H1 (cell line): ENCODE results near the gene P2RY1. TPM values are rescaled to one million over a fixed set of nuclear protein-coding genes. Genes with fewer than 3 reads are reported as not detected.

ENCODE experiments used
- CTCF ChIA-PET: fragments of 300-600 bp; sonication (Branson Sonifier 250); formaldehyde crosslinking; loops from one replicate; lab custom pipeline; 2021; ENCODE audit not compliant: partially characterized antibody; lab: Charles Lee
- POLR2A ChIA-PET: fragments of 300-600 bp; sonication (Branson Sonifier 250); formaldehyde crosslinking; loops from one replicate; lab custom pipeline; 2021; ENCODE audit warnings: inconsistent platforms; ENCODE audit not compliant: partially characterized antibody; lab: Charles Lee
- DNase-seq, 2 experiments: peaks; one replicate each; pipeline versions ENCODE4 v3.0.0 to v3.0.0-alpha.2; 2010 to 2022; ENCODE audit warnings: low spot score in 2 of 2, low read depth in 1 of 2, mixed read lengths in 1 of 2
- FAIRE-seq: peaks from 2 replicates; lab custom pipeline; 2011; peaks lifted over from hg19 to GRCh38; lab: Jason Lieb, UNC
- H2AFZ ChIP-seq: 2 replicates; pipeline ENCODE4 v1.8.1; 2012; ENCODE audit warnings: low read length, inconsistent platforms
- H2AK5ac ChIP-seq: 2 replicates; pipeline ENCODE4 v1.6.1; 2013; ENCODE audit warnings: low read depth, low read length
- H2BK120ac ChIP-seq: replicated peaks from 2 replicates; pipeline ENCODE3; 2013; ENCODE audit warnings: low read depth, low read length, inconsistent platforms
- H2BK12ac ChIP-seq: 2 replicates; pipeline ENCODE4 v1.6.1; 2013; ENCODE audit warnings: low read depth, low read length
- H2BK15ac ChIP-seq: 2 replicates; pipeline ENCODE4 v1.6.1; 2013; ENCODE audit warnings: low read length
- H2BK20ac ChIP-seq: 2 replicates; pipeline ENCODE4 v1.6.1; 2013; ENCODE audit warnings: low read length
- H2BK5ac ChIP-seq: 2 replicates; pipeline ENCODE4 v1.6.1; 2013; ENCODE audit warnings: low read depth, low read length
- H3K14ac ChIP-seq: 2 replicates; pipeline ENCODE4 v1.6.1; 2013; ENCODE audit warnings: inconsistent platforms; ENCODE audit not compliant: insufficient read length
- H3K18ac ChIP-seq: 2 replicates; pipeline ENCODE4 v1.6.1; 2013; ENCODE audit warnings: low read length; ENCODE audit errors: extremely low read depth
- H3K23ac ChIP-seq: 2 replicates; pipeline ENCODE4 v1.6.1; 2013; ENCODE audit warnings: inconsistent platforms; ENCODE audit not compliant: insufficient read length
- H3K23me2 ChIP-seq: 2 replicates; pipeline ENCODE4 v1.6.1; 2013; ENCODE audit warnings: low read depth, low read length
- H3K27ac ChIP-seq: 2 replicates; pipeline ENCODE4 v1.6.1; 2011; ENCODE audit warnings: low read depth, low read length, inconsistent platforms
- H3K27me3 ChIP-seq, 4 experiments: replicated peaks in 1 of 4; 1 replicate in 1 of 4; 2 replicates in 3 of 4; pipeline versions ENCODE4 v1.6.1 to v1.8.1; 2011 to 2013; ENCODE audit warnings: low read length in 3 of 4, mild to moderate bottlenecking in 3 of 4, inconsistent platforms in 2 of 4, mixed read lengths in 2 of 4, moderate library complexity in 1 of 4; ENCODE audit not compliant: control insufficient read depth in 3 of 4, insufficient read depth in 3 of 4; ENCODE audit errors: extremely low read depth in 1 of 4
- H3K36me3 ChIP-seq, 4 experiments: 2 replicates each; pipeline versions ENCODE4 v1.6.1 to v1.8.1; 2011 to 2013; ENCODE audit warnings: mild to moderate bottlenecking in 4 of 4, low read length in 3 of 4, moderate library complexity in 2 of 4, control low read depth in 1 of 4, inconsistent platforms in 1 of 4; ENCODE audit not compliant: insufficient read depth in 4 of 4, control insufficient read depth in 2 of 4
- H3K4ac ChIP-seq: replicated peaks from 2 replicates; pipeline ENCODE3; 2013; ENCODE audit warnings: low read length, low read depth, mixed read lengths, inconsistent platforms; ENCODE audit not compliant: insufficient read length
- H3K4me1 ChIP-seq, 4 experiments: replicated peaks in 1 of 4; 1 replicate in 1 of 4; 2 replicates in 3 of 4; pipeline versions ENCODE4 v1.6.1 to v1.8.1; 2011 to 2013; ENCODE audit warnings: low read length in 3 of 4, inconsistent platforms in 2 of 4, mixed read lengths in 1 of 4; ENCODE audit not compliant: insufficient read depth in 4 of 4, control insufficient read depth in 3 of 4
- H3K4me2 ChIP-seq, 2 experiments: 2 replicates each; pipeline versions ENCODE4 v1.6.1 to v1.8.1; 2011 to 2013; ENCODE audit warnings: low read depth in 2 of 2, low read length in 2 of 2, control low read depth in 1 of 2, inconsistent platforms in 1 of 2, mild to moderate bottlenecking in 1 of 2; ENCODE audit not compliant: insufficient read depth in 1 of 2
- H3K4me3 ChIP-seq, 4 experiments: fragments of 200-600, 300-600 bp in 1 of 4; sonication (generic), shearing (Covaris generic), sonication (Bioruptor Twin) in 1 of 4; 2 replicates each; pipeline versions ENCODE4 v1.5.1 to v1.8.1; 2011 to 2016; ENCODE audit warnings: low read length in 4 of 4, low read depth in 3 of 4, control low read depth in 2 of 4, inconsistent platforms in 2 of 4, mild to moderate bottlenecking in 2 of 4, mixed read lengths in 1 of 4, moderate library complexity in 1 of 4; ENCODE audit not compliant: insufficient read depth in 2 of 4; ENCODE audit errors: extremely low read depth in 1 of 4
- H3K56ac ChIP-seq: replicated peaks from 2 replicates; pipeline ENCODE3; 2013; ENCODE audit warnings: low read depth, mild to moderate bottlenecking, mixed read lengths, low read length, inconsistent platforms; ENCODE audit not compliant: insufficient read length
- H3K79me1 ChIP-seq: 2 replicates; pipeline ENCODE4 v1.6.1; 2013; ENCODE audit warnings: low read depth, low read length, control low read depth
- H3K79me2 ChIP-seq, 2 experiments: 2 replicates each; pipeline versions ENCODE4 v1.6.1 to v1.8.1; 2012 to 2013; ENCODE audit warnings: low read length in 2 of 2, mild to moderate bottlenecking in 2 of 2, inconsistent platforms in 1 of 2; ENCODE audit not compliant: insufficient read depth in 2 of 2, control insufficient read depth in 1 of 2
- H3K9ac ChIP-seq, 4 experiments: replicated peaks in 1 of 4; 1 replicate in 1 of 4; 2 replicates in 3 of 4; pipeline versions ENCODE4 v1.6.1 to v1.8.1; 2011 to 2013; ENCODE audit warnings: low read depth in 3 of 4, low read length in 3 of 4, control low read depth in 2 of 4, mild to moderate bottlenecking in 2 of 4, moderate library complexity in 2 of 4, inconsistent platforms in 1 of 4; ENCODE audit errors: extremely low read depth in 1 of 4
- H3K9me3 ChIP-seq, 2 experiments: 2 replicates each; pipeline versions ENCODE4 v1.6.1 to v1.8.1; 2012 to 2013; ENCODE audit warnings: mild to moderate bottlenecking in 2 of 2, moderate library complexity in 2 of 2, control low read depth in 1 of 2, inconsistent platforms in 1 of 2, low read depth in 1 of 2, low read length in 1 of 2, mixed read lengths in 1 of 2; ENCODE audit not compliant: insufficient read depth in 2 of 2
- H4K20me1 ChIP-seq, 2 experiments: replicated peaks in 1 of 2; 2 replicates each; pipeline versions ENCODE3 to v1.8.1; 2011 to 2013; ENCODE audit warnings: inconsistent platforms in 2 of 2, low read length in 2 of 2, mild to moderate bottlenecking in 1 of 2; ENCODE audit not compliant: insufficient read depth in 2 of 2, control insufficient read depth in 1 of 2
- H4K5ac ChIP-seq: 2 replicates; pipeline ENCODE4 v1.6.1; 2013; ENCODE audit warnings: low read length, low read depth, mixed read lengths, inconsistent platforms; ENCODE audit not compliant: insufficient read length
- H4K8ac ChIP-seq: 2 replicates; pipeline ENCODE4 v1.8.0; 2013; ENCODE audit warnings: mild to moderate bottlenecking, moderate library complexity, low read length, inconsistent platforms; ENCODE audit not compliant: insufficient read depth; ENCODE audit errors: extremely low read depth
- H4K91ac ChIP-seq: replicated peaks from 2 replicates; pipeline ENCODE3; 2013; ENCODE audit warnings: low read length, mixed read lengths, inconsistent platforms; ENCODE audit not compliant: insufficient read length
- ATF2 ChIP-seq: IDR thresholded peaks from 2 replicates; pipeline ENCODE4 v1.6.1; 2012; ENCODE audit warnings: low read length, inconsistent platforms
- ATF3 ChIP-seq: IDR thresholded peaks from 2 replicates; pipeline ENCODE4 v1.6.1; 2011; ENCODE audit warnings: low read depth, mild to moderate bottlenecking, low read length; ENCODE audit not compliant: insufficient read depth
- BACH1 ChIP-seq: IDR thresholded peaks from 2 replicates; pipeline ENCODE4 v1.6.1; 2012; ENCODE audit warnings: low read length, improper control_type of control experiment
- CEBPB ChIP-seq: IDR thresholded peaks from 2 replicates; pipeline ENCODE4 v1.6.1; 2012; ENCODE audit warnings: low read depth, low read length
- CHD1 ChIP-seq: IDR thresholded peaks from 2 replicates; pipeline ENCODE4 v1.6.1; 2012; ENCODE audit warnings: low read depth, low read length, improper control_type of control experiment
- CREB1 ChIP-seq: IDR thresholded peaks from 2 replicates; pipeline ENCODE4 v1.6.1; 2012; ENCODE audit warnings: inconsistent platforms
- MAFK ChIP-seq: IDR thresholded peaks from 2 replicates; pipeline ENCODE4 v1.6.1; 2012; ENCODE audit warnings: low read depth, mild to moderate bottlenecking, improper control_type of control experiment, low read length
- RAD21 ChIP-seq, 2 experiments: IDR thresholded peaks in 1 of 2; conservative IDR thresholded peaks in 1 of 2; 2 replicates each; pipeline ENCODE4 v1.6.1; 2011; ENCODE audit warnings: low read depth in 2 of 2, low read length in 2 of 2, improper control_type of control experiment in 1 of 2, inconsistent platforms in 1 of 2, mild to moderate bottlenecking in 1 of 2, moderate library complexity in 1 of 2
- TBP ChIP-seq: IDR thresholded peaks from 2 replicates; pipeline ENCODE4 v1.6.1; 2011; ENCODE audit warnings: low read depth, low read length, improper control_type of control experiment
- TCF12 ChIP-seq: IDR thresholded peaks from 2 replicates; pipeline ENCODE4 v1.6.1; 2011; ENCODE audit warnings: low read depth, mild to moderate bottlenecking, low read length
- USF2 ChIP-seq: IDR thresholded peaks from 2 replicates; pipeline ENCODE4 v1.6.1; 2011; ENCODE audit warnings: low read length, improper control_type of control experiment
- ZNF274 ChIP-seq: IDR thresholded peaks from 2 replicates; pipeline ENCODE4 v1.7.0; 2012; ENCODE audit warnings: low read length, borderline replicate concordance; ENCODE audit errors: extremely low read depth
- WGBS, 2 experiments: shearing (Covaris generic) in 1 of 2; methylation state at CpG; one replicate each; pipeline versions ENCODE4 v1.1.6 to v1.1.7; 2013 to 2015; ENCODE audit warnings: low lambda C conversion rate in 2 of 2, mixed read lengths in 2 of 2, inconsistent platforms in 1 of 2, low coverage in 1 of 2, missing lambda C conversion rate in 1 of 2; ENCODE audit not compliant: insufficient replicate concordance in 2 of 2, insufficient coverage in 1 of 2, insufficient read length in 1 of 2; ENCODE audit errors: extremely low coverage in 1 of 2, missing lambda C conversion rate in 1 of 2; 5-methylcytosine and 5-hydroxymethylcytosine counted together
- polyA plus RNA-seq, 7 experiments: library from polyadenylated mRNA; depleted of rRNA in 3 of 7; stranded (reverse) in 5 of 7; unstranded in 2 of 7; fragments of >200 nt in 5 of 7; fragments of 200-250 nt in 2 of 7; gene quantifications; 1 replicate in 5 of 7; 2 replicates in 1 of 7; 4 replicates in 1 of 7; pipeline versions ENCODE4 v1.2.1 to v1.2.3, GENCODE V29; 2011 to 2013; ENCODE audit warnings: missing spikeins in 2 of 7, mixed read lengths in 2 of 7
- total RNA-seq: library from RNA; stranded (reverse); fragmentation: NEBNext Ultra II Directional; extraction: Animal tissue kit (Norgen Biotek cat#: 25700); gene quantifications from 2 replicates; pipeline ENCODE4 v1.2.1, GENCODE V29; 2021

The P2RY1 gene
- total and polyA plus RNA-seq, 2 of the 8 experiments (the other 6 are each of a cell fraction or from before 2014, with no cell fraction given): 6.5 to 28.3 TPM

DNA sequence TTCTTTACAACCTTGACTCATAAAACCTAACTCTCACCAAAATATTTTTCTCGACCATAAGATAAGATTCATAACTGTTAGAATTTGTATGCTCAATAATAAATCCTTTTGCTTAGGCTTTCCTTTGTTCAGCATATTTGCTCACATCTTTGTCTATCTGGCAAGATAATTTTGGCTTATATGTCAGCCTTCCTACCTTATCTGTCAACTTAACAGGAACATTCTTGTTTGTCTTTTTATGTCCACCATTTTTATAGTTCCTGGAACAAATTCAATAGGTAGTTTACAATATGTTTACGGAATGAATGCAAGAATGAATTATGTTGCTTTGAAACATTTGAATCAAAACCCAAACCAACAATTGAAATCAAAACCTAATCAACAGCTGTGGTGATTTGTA lies 41.0 kb upstream of the P2RY1 start:
- Histone ChIP-seq H3K4ac (no peak overlapping the region), H2BK15ac (no peak overlapping the region), H3K4me1 (no peaks in the 10 kb centered on the region), H4K5ac (no peak overlapping the region), H2AFZ (no peak overlapping the region), H3K27ac (no peak overlapping the region), H2BK12ac (no peak overlapping the region), H3K4me2 (no peak overlapping the region), H2BK20ac (no peak overlapping the region), H2BK5ac (no peak overlapping the region), H4K8ac (no peak overlapping the region), H3K23me2 (no peaks in the 10 kb centered on the region), H3K79me1 (no peaks in the 10 kb centered on the region), H3K36me3 (no peaks in the 10 kb centered on the region), H3K27me3 (no peaks in the 10 kb centered on the region), H3K23ac (no peak overlapping the region), H3K18ac (no peak overlapping the region), H3K9me3 (no peaks in the 10 kb centered on the region), H3K79me2 (no peaks in the 10 kb centered on the region), H3K9ac (no peak overlapping the region), H2AK5ac (no peak overlapping the region), H2BK120ac (no peak overlapping the region), H3K4me3 (no peak overlapping the region), H4K20me1 (no peaks in the 10 kb centered on the region), H4K91ac (no peak overlapping the region), H3K14ac (no peak overlapping the region), H3K56ac (no peak overlapping the region)
- ChIA-PET POLR2A (no interaction called here), CTCF (interaction anchor here (1.1 kb wide), 1 partner anchor 14 kb away, joined by 3 read pairs; no protein-coding TSS in a partner anchor)
- no peak for FAIRE-seq
- WGBS, 2 experiments: 98 to 100% methylated on average over 1 to 2 of the region's 2 CpGs
- no peak for DNase-seq
- no peak for TF ChIP-seq TBP
- TF ChIP-seq ZNF274: no peak
- no peak for TF ChIP-seq BACH1
- TF ChIP-seq USF2: no peak
- no peak for TF ChIP-seq CHD1
- no peak for TF ChIP-seq MAFK
- no peak for TF ChIP-seq RAD21 (IDR thresholded peaks at IDR 0.05 in 1 of 2, conservative IDR thresholded peaks at IDR 0.05 in 1 of 2; ENCODE audit: low read depth in 2 of 2, low read length in 2 of 2)
- TF ChIP-seq CEBPB: no peak
- no peak for TF ChIP-seq TCF12
- TF ChIP-seq ATF3: no peak
- no peak for TF ChIP-seq CREB1
- TF ChIP-seq ATF2: no peak
